Measurements from ENCODE around the gene TTC28.

The TTC28 gene

DNA sequence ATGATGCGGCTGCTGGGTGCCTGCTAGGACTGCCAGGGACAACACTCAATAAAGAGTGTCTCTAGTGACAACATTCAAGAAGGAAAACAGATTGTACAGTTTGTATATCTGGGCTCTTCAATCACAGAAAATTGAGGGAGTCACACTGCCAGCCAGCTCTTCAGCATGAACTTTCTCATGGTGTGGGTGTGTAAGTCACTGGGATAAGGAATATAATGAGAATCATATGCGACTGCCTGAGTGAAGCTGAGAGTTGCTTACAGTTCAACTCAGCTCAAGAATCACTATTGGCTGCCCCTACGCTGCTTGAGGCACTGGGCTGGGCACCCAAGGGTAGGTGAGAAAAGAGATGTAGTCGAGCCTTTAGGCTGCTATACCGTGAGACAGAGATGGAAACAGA is 432.5 kb downstream of the TTC28 start:
- Histone ChIP-seq H2BK5ac (ENCODE audit: low read depth, low read length, poor library complexity, severe bottlenecking) (peak overlapping the region; percentile 77), H2AFZ (ENCODE audit: low read depth, low read length) (no peak overlapping the region), H3K36me3 (ENCODE audit: control insufficient read depth in 1 of 2, insufficient read depth in 2 of 2, low read depth in 1 of 2, low read length in 2 of 2) (no peaks in the 10 kb centered on the region), H2AK5ac (ENCODE audit: low read length, severe bottlenecking) (peak overlapping the region; percentile 100), H3K4me1 (ENCODE audit: control insufficient read depth, insufficient read depth, low read depth, low read length) (peaks cover 9% of the 10 kb centered on the region), H3K4me2 (ENCODE audit: low read length, poor library complexity, severe bottlenecking) (no peak overlapping the region), H3K18ac (ENCODE audit: low read depth in 1 of 2, low read length in 2 of 2) (no peak overlapping the region), H2BK15ac (ENCODE audit: low read depth, poor library complexity, severe bottlenecking) (no peak overlapping the region), H3K4ac (ENCODE audit: low read depth in 1 of 2, low read length in 2 of 2) (no peak overlapping the region), H3K4me3 (ENCODE audit: insufficient read depth in 1 of 2, low read depth in 1 of 2, low read length in 2 of 2) (peak overlapping the region in 1 of 2 experiments; percentile 38), H2BK120ac (ENCODE audit: low read depth, low read length) (no peak overlapping the region), H2BK12ac (ENCODE audit: low read length in 2 of 2) (no peak overlapping the region), H4K91ac (ENCODE audit: low read length) (no peak overlapping the region), H4K8ac (ENCODE audit: low read length) (no peak overlapping the region), H3K27me3 (ENCODE audit: control insufficient read depth in 1 of 2, insufficient read depth in 1 of 2, low read length in 2 of 2) (no peaks in the 10 kb centered on the region), H3K23ac (ENCODE audit: low read length in 2 of 2) (no peak overlapping the region), H3K79me1 (replicated peaks; ENCODE audit: low read length, poor library complexity, severe bottlenecking) (peaks cover 5% of the 10 kb centered on the region), H3K27ac (ENCODE audit: low read length, poor library complexity, severe bottlenecking) (peak overlapping the region; percentile 95), H3K9ac (ENCODE audit: low read length) (peak overlapping the region; percentile 56), H3K14ac (ENCODE audit: low read length in 2 of 2) (no peak overlapping the region), H3K9me3 (ENCODE audit: control insufficient read depth, low read length) (no peaks in the 10 kb centered on the region)
- no peak for DNase-seq
- 86% methylated on average over 4 of the region's 5 CpGs for WGBS

DNA sequence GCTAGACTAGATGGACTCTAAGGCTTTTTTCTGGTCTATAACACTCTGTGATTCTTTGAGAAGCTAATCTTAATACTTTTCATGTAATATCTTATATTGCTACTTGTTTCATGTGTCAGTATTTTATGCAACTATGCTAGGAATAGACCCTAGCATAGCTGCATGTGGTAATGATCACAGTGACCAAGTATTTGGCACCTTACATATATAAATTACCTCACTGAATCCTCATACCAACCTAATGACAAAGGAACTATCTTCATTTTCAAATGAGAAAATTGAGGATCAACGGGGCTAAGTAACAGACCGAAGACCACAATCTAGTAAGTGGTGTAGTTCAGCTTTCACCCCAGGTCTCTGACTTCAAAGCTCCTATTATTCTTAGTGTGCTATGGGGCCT is 433.2 kb downstream of the TTC28 start:
- Histone ChIP-seq H4K8ac (ENCODE audit: low read length) (no peak overlapping the region), H3K27me3 (ENCODE audit: control insufficient read depth in 1 of 2, insufficient read depth in 1 of 2, low read length in 2 of 2) (no peaks in the 10 kb centered on the region), H2BK15ac (ENCODE audit: low read depth, poor library complexity, severe bottlenecking) (no peak overlapping the region)

DNA sequence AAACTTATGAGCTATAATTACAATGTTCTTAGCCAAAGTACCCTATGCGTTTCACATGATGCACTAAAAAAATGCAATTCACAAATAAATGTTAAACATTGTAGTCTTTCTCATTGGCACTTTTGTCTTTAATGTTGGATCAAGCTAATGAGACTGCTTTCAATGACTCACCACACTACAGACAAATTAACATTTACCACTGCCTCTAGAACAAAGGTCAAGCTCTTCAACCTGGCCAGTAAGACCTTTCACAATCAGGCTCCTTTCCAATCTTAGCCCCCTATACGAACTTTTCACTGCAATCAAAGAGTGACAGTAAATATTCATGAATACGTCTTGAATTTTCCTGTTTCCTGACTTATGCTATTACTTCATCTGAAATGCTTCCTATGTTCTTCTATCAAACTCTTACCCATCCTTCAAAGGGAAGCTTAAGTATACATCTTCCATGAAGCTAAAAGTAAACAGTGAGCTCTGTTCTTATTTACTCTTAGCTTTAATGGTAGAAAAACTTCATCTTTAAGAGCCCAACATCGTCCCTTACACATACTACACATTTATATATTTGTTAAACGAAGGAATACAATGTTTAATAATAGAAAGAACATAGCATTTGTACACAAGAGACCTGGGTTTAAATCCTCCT is 433.9 kb downstream of the TTC28 start:
- Histone ChIP-seq H2BK5ac (ENCODE audit: low read depth, low read length, poor library complexity, severe bottlenecking) (peak overlapping the region; percentile 96), H3K27me3 (ENCODE audit: control insufficient read depth in 1 of 2, insufficient read depth in 1 of 2, low read length in 2 of 2) (no peaks in the 10 kb centered on the region), H3K18ac (ENCODE audit: low read depth in 1 of 2, low read length in 2 of 2) (no peak overlapping the region), H3K4me3 (ENCODE audit: insufficient read depth in 1 of 2, low read depth in 1 of 2, low read length in 2 of 2) (no peak overlapping the region), H3K9ac (ENCODE audit: low read length) (peak overlapping the region; percentile 23), H3K23ac (ENCODE audit: low read length in 2 of 2) (no peak overlapping the region), H4K91ac (ENCODE audit: low read length) (no peak overlapping the region), H3K36me3 (ENCODE audit: control insufficient read depth in 1 of 2, insufficient read depth in 2 of 2, low read depth in 1 of 2, low read length in 2 of 2) (no peaks in the 10 kb centered on the region), H3K9me3 (ENCODE audit: control insufficient read depth, low read length) (no peaks in the 10 kb centered on the region), H3K27ac (ENCODE audit: low read length, poor library complexity, severe bottlenecking) (peak overlapping the region; percentile 92), H2AK5ac (ENCODE audit: low read length, severe bottlenecking) (peak overlapping the region; percentile 99), H2BK12ac (ENCODE audit: low read length in 2 of 2) (no peak overlapping the region), H2BK15ac (ENCODE audit: low read depth, poor library complexity, severe bottlenecking) (no peak overlapping the region), H2BK120ac (ENCODE audit: low read depth, low read length) (no peak overlapping the region), H3K4me2 (ENCODE audit: low read length, poor library complexity, severe bottlenecking) (no peak overlapping the region), H3K14ac (ENCODE audit: low read length in 2 of 2) (no peak overlapping the region), H3K79me1 (replicated peaks; ENCODE audit: low read length, poor library complexity, severe bottlenecking) (peaks cover 6% of the 10 kb centered on the region), H4K8ac (ENCODE audit: low read length) (no peak overlapping the region), H2AFZ (ENCODE audit: low read depth, low read length) (no peak overlapping the region), H3K4ac (ENCODE audit: low read depth in 1 of 2, low read length in 2 of 2) (no peak overlapping the region), H3K4me1 (ENCODE audit: control insufficient read depth, insufficient read depth, low read depth, low read length) (peaks cover 9% of the 10 kb centered on the region)
- 59% methylated on average over 3 of the region's 5 CpGs for whole genome bisulfite sequencing
- peak; percentile 32 for DNase-seq

More for the DNA sequence above, 433.2 kb downstream of the TTC28 start:
- peaks cover 7% of the 10 kb centered on the region for H3K79me1 ChIP-seq (replicated peaks; ENCODE audit: low read length, poor library complexity, severe bottlenecking)
- no peak overlapping the region for H2BK120ac ChIP-seq (ENCODE audit: low read depth, low read length)
- H2BK12ac ChIP-seq (ENCODE audit: low read length in 2 of 2) = no peak overlapping the region
- H2AK5ac ChIP-seq (ENCODE audit: low read length, severe bottlenecking) = no peak overlapping the region
- 40% methylated on average over 1 of the region's 2 CpGs for WGBS
- no peak overlapping the region for H2BK5ac ChIP-seq (ENCODE audit: low read depth, low read length, poor library complexity, severe bottlenecking)
- no peak overlapping the region for H3K4me2 ChIP-seq (ENCODE audit: low read length, poor library complexity, severe bottlenecking)
- H3K14ac ChIP-seq (ENCODE audit: low read length in 2 of 2) = no peak overlapping the region
- H3K4me3 ChIP-seq (ENCODE audit: insufficient read depth in 1 of 2, low read depth in 1 of 2, low read length in 2 of 2) = peak overlapping the region in 1 of 2 experiments; percentile 38
- H4K91ac ChIP-seq (ENCODE audit: low read length) = no peak overlapping the region
- H3K27ac ChIP-seq (ENCODE audit: low read length, poor library complexity, severe bottlenecking) = peak overlapping the region; percentile 95
- no peak overlapping the region for H2AFZ ChIP-seq (ENCODE audit: low read depth, low read length)
- peak overlapping the region; percentile 56 for H3K9ac ChIP-seq (ENCODE audit: low read length)
- no peak overlapping the region for H3K4ac ChIP-seq (ENCODE audit: low read depth in 1 of 2, low read length in 2 of 2)
- no peaks in the 10 kb centered on the region for H3K36me3 ChIP-seq (ENCODE audit: control insufficient read depth in 1 of 2, insufficient read depth in 2 of 2, low read depth in 1 of 2, low read length in 2 of 2)
- H3K9me3 ChIP-seq (ENCODE audit: control insufficient read depth, low read length) = no peaks in the 10 kb centered on the region
- no peak overlapping the region for H3K18ac ChIP-seq (ENCODE audit: low read depth in 1 of 2, low read length in 2 of 2)
- peaks cover 9% of the 10 kb centered on the region for H3K4me1 ChIP-seq (ENCODE audit: control insufficient read depth, insufficient read depth, low read depth, low read length)
- H3K23ac ChIP-seq (ENCODE audit: low read length in 2 of 2) = no peak overlapping the region
- DNase-seq = no peak

DNA sequence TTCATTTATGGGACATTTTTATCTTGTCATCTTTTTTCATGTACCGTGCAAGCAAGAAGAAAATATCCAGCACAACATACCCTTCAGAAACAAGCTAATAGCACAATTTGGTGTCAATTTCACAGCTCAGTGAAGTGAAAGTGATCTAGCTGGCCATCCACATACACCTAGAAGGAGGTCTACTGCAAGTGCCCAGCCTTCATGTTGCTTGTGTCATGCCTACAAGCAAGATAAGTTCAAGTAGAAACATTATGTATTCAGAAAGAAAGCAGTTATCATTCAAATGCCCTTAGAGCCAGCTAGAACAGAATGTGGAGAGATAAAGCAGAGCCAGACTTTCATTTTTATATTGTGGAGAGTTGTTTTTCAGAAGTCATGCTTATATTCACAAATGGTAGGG is 434.9 kb downstream of the TTC28 start:
- H4K91ac ChIP-seq (ENCODE audit: low read length) = no peak overlapping the region
- no peaks in the 10 kb centered on the region for H3K27me3 ChIP-seq (ENCODE audit: control insufficient read depth in 1 of 2, insufficient read depth in 1 of 2, low read length in 2 of 2)
- H3K18ac ChIP-seq (ENCODE audit: low read depth in 1 of 2, low read length in 2 of 2) = no peak overlapping the region
- peak overlapping the region; percentile 43 for H3K27ac ChIP-seq (ENCODE audit: low read length, poor library complexity, severe bottlenecking)
- H3K4me1 ChIP-seq (ENCODE audit: control insufficient read depth, insufficient read depth, low read depth, low read length) = peaks cover 9% of the 10 kb centered on the region
- H2AFZ ChIP-seq (ENCODE audit: low read depth, low read length) = no peak overlapping the region
- no peak overlapping the region for H4K8ac ChIP-seq (ENCODE audit: low read length)
- no peaks in the 10 kb centered on the region for H3K9me3 ChIP-seq (ENCODE audit: control insufficient read depth, low read length)
- H2BK5ac ChIP-seq (ENCODE audit: low read depth, low read length, poor library complexity, severe bottlenecking) = no peak overlapping the region
- no peak overlapping the region for H2BK15ac ChIP-seq (ENCODE audit: low read depth, poor library complexity, severe bottlenecking)
- H3K23ac ChIP-seq (ENCODE audit: low read length in 2 of 2) = no peak overlapping the region
- H3K14ac ChIP-seq (ENCODE audit: low read length in 2 of 2) = no peak overlapping the region
- no peak overlapping the region for H2BK120ac ChIP-seq (ENCODE audit: low read depth, low read length)
- no peak overlapping the region for H3K4me3 ChIP-seq (ENCODE audit: insufficient read depth in 1 of 2, low read depth in 1 of 2, low read length in 2 of 2)
- no peak overlapping the region for H2BK12ac ChIP-seq (ENCODE audit: low read length in 2 of 2)
- no peak overlapping the region for H3K9ac ChIP-seq (ENCODE audit: low read length)
- H3K79me1 ChIP-seq (replicated peaks; ENCODE audit: low read length, poor library complexity, severe bottlenecking) = peaks cover 4% of the 10 kb centered on the region
- no peak overlapping the region for H3K4ac ChIP-seq (ENCODE audit: low read depth in 1 of 2, low read length in 2 of 2)
- WGBS = 91% methylated on average over 1 of the region's 1 CpG
- no peaks in the 10 kb centered on the region for H3K36me3 ChIP-seq (ENCODE audit: control insufficient read depth in 1 of 2, insufficient read depth in 2 of 2, low read depth in 1 of 2, low read length in 2 of 2)
- DNase-seq = no peak
- peak overlapping the region; percentile 76 for H2AK5ac ChIP-seq (ENCODE audit: low read length, severe bottlenecking)
- H3K4me2 ChIP-seq (ENCODE audit: low read length, poor library complexity, severe bottlenecking) = no peak overlapping the region
